ENCODE measurements around the gene MRPL49.

MRPL49 gene

GRCh38 chr11:65113361-65113756 is 8.8 kb upstream of the MRPL49 start:
- no peak for DNase-seq (ENCODE audit: low read depth, low spot score)
- peak overlapping the region; percentile 54 for H3K4me3 ChIP-seq (ENCODE audit: low read depth, low read length)
- in situ Hi-C loops (cut with HindIII; ENCODE audit: low sequenced_read_pairs) = no loop called here
- no peak for TF ChIP-seq CTCF (IDR thresholded peaks at IDR 0.05; ENCODE audit: low read depth, low read length)

- TF ChIP-seq CTCF (IDR thresholded peaks at IDR 0.05; ENCODE audit: low read depth, low read length) = no peak
- DNase-seq (ENCODE audit: low read depth, low spot score) = no peak
- H3K4me3 ChIP-seq (ENCODE audit: low read depth, low read length) = no peak overlapping the region
- in situ Hi-C loops (cut with HindIII; ENCODE audit: low sequenced_read_pairs) = no loop called here
These were observed 8.3 kb upstream of the MRPL49 start for GRCh38 chr11:65113839-65114238.

GRCh38 chr11:65114538-65115171 is 7.5 kb upstream of the MRPL49 start:
- TF ChIP-seq CTCF (IDR thresholded peaks at IDR 0.05; ENCODE audit: low read depth, low read length) = no peak
- no peak for DNase-seq (ENCODE audit: low read depth, low spot score)
- in situ Hi-C loops (cut with HindIII; ENCODE audit: low sequenced_read_pairs) = no loop called here
- H3K4me3 ChIP-seq (ENCODE audit: low read depth, low read length) = no peak overlapping the region

GRCh38 chr11:65115361-65116082 is 6.6 kb upstream of the MRPL49 start:
- no peak for TF ChIP-seq CTCF (IDR thresholded peaks at IDR 0.05; ENCODE audit: low read depth, low read length)
- H3K4me3 ChIP-seq (ENCODE audit: low read depth, low read length) = no peak overlapping the region
- in situ Hi-C loops (cut with HindIII; ENCODE audit: low sequenced_read_pairs) = no loop called here
- no peak for DNase-seq (ENCODE audit: low read depth, low spot score)

- TF ChIP-seq CTCF (IDR thresholded peaks at IDR 0.05; ENCODE audit: low read depth, low read length) = no peak
- in situ Hi-C loops (cut with HindIII; ENCODE audit: low sequenced_read_pairs) = no loop called here
These were observed 5.5 kb upstream of the MRPL49 start for GRCh38 chr11:65116370-65117205.

GRCh38 chr11:65117206-65118096 is 4.7 kb upstream of the MRPL49 start, which contains the start of gene ZNHIT2:
TSS of gene ZNHIT2 (minus strand) at chr11:65117701. CDS start at chr11:65117653, 48 bp downstream.
- peak; percentile 99 for DNase-seq (ENCODE audit: low read depth, low spot score)
- H3K4me3 ChIP-seq (ENCODE audit: low read depth, low read length) = peak within 1 kb of the TSS; percentile 84
- in situ Hi-C loops (cut with HindIII; ENCODE audit: low sequenced_read_pairs) = no loop called here
- TF ChIP-seq CTCF (IDR thresholded peaks at IDR 0.05; ENCODE audit: low read depth, low read length) = peak; percentile 87

More at GRCh38 chr11:65116370-65117205, 5.5 kb upstream of the MRPL49 start:
- DNase-seq (ENCODE audit: low read depth, low spot score) = peak; percentile 21
- H3K4me3 ChIP-seq (ENCODE audit: low read depth, low read length) = peak overlapping the region; percentile 84
